ENCODE results near the gene TLR9.

TLR9 gene

DNA sequence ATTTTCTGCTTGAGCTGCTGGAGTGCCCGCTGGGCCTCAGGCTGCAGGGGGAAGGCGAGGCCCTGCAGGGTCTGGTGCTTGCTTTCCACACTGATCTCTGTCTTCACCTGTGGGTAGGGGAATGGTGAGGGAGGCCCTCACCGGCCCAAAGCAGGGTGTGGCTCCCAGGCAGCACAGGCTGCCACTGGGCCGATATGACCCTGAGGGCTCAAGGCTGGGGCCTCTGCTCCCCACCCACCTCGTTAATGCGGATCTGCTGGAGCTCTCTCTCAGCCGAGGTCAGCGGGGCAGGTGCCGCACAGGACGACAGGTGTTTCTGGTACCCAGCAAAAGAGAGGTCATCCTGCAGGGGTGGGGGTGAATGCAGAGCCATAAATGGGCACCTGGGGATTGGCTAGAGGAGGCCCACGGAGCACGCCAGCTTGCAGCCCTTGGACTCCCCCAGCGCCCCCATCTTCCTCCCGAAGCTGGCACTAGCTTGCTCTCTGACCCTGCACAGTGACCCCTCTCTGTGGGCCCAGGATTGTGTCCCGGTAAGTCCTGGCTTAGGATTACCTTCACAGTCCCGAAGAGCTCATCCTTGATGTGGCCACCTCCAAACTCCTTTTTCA lies 5.5 kb upstream of the TLR9 start:
- no peak for FAIRE-seq

DNA sequence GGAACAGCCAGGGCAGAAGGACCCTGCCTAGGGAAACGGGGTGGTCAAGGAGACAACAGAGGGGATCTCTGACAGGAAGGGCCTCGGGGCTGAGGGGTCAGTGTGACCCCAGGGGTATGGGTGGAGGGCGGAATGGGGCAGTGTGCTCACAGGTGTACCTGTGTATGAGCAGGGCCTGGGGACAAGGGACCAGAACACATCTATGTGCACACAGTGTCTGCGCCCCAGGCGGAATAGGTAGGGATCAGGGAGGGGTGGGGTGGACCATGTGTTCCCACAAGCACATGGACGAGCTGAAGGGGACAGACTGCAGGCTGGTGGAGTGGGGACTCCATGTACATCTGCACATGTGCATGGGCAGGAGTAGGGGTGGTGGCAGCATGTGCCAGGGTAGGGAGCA lies 5.0 kb upstream of the TLR9 start:
- no peak for FAIRE-seq

DNA sequence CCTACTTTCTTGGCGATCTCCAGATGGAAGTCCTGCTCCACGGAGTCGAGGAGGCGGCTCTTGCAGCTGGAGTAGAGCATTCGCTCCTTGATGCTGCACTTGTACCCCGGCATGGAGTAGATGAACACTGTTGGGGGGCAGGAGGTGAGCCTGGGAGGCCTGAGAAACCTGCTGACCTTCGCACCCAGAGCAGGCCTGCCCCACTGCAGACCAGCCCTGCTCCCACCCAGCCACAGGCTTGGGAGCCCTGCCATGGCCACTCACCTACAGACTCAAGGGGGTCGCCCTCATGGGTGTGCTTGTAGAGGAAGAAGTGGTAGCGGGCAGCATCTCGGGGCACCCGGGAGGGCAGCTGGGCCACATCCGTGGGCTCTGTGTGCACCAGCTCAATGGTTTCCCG lies 4.2 kb upstream of the TLR9 start:
- FAIRE-seq: no peak

DNA sequence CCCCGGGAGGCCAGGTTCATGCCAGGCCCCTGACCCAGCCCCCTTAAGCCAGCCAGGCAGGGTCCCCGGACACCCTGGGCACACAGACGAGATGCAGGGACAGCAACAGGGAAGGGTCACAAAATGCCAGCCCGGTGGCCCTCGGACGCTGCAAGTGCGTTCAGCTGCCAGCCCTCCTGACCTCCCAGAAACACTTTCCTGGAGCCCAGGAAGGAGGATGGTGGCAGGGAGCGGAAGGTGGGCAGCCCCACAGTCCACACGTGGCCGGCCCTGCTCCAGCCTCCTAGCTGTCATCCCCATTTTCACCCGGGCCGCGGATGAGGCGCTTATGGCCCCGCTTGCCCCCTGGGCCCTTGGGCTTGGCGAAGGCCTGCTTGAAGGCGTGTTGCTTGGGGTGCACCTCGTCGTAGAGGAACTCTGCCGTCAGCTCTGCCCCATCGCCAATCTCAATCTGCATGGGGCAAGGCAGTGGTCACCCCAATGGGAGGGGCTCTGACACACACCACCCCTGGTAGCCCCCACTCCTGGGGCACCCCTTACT lies 3.4 kb upstream of the TLR9 start:
- FAIRE-seq: no peak

DNA sequence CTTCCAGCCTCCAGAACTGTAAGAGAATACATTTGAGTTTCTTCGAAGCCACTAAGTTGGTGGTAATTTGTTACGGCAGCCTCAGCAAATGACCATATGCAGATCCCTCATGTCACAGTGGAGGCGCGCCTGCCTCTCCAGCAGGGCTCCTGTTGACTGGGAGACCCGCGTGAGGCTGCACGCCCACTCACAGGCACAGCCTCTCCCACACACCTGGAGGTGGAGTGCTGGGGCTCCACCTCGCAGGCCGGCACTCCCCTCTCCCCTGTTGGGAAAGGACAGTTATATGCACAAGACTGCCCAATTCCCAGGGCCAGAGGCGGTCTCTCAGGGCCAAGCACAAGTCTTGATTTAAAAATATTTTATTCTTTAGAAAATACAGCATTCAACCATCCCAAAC lies 2.8 kb upstream of the TLR9 start:
- no peak for FAIRE-seq

DNA sequence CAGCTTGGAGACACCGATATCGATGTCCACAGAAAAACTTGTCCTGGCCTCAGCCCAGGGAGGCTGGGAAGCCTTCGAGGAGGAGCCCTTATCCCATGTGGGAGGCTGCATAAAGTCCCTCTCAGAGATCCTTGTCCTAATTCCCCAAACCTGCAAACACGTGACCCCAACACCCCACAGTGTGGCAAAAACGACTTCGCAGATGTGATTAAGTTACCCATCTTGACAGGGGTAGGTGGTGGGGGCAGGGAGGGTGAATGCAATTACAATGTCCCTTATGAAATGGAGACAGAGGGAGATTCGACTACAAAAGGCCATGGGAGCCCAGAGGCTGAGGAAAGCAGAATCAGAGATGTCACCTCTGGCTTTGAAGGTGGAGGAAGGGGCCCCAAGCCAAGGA lies 2.3 kb upstream of the TLR9 start:
- no peak for FAIRE-seq

DNA sequence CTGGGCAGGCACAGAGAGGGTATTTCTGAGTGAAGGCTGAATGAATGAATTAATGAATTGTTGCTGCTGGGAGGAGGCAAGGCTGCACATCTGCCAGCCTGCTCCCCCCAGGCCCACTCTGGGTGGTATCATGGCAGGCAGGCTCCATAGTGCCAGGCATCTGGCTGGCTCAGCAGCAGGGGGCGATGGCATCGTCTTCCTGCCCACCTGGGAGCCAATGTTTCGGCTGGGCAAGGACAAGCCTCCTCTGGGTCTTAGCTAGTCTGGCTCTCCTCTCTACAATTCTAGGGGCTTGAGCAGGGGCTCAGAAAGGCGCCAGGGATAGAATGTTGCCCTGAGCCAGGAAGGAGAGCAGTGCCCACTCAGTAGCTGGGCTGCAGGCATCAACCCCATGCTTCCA lies 1.7 kb upstream of the TLR9 start:
- FAIRE-seq: no peak

DNA sequence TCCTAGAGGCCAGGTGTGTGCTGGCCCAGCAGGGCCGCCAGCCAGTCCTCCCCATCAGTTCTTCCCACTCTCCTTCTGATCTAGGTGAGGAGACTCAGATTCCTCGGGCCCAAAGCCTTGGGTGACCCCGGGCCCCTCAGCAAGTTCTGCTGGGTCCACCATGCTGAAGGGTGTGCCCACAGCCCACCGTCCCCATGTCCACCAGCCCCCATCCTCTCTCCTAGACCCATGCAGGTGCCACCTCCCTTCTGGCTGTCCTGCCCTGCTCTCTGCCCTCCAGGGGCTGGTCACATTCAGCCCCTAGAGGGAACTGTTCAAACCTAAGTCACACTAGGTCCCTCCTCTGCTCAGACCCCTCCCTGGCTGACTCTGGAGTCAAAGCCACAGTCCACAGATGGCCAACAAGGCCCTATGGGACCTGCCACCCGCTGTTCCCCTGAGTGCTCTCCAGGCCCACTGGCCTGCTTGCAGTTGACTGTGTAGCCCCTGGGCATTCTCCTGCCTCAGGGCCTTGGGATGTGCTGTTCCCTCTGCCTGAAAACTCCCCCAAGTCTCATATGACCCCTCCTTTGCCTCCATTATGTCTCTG lies 878 bp upstream of the TLR9 start:
- FAIRE-seq: no peak

DNA sequence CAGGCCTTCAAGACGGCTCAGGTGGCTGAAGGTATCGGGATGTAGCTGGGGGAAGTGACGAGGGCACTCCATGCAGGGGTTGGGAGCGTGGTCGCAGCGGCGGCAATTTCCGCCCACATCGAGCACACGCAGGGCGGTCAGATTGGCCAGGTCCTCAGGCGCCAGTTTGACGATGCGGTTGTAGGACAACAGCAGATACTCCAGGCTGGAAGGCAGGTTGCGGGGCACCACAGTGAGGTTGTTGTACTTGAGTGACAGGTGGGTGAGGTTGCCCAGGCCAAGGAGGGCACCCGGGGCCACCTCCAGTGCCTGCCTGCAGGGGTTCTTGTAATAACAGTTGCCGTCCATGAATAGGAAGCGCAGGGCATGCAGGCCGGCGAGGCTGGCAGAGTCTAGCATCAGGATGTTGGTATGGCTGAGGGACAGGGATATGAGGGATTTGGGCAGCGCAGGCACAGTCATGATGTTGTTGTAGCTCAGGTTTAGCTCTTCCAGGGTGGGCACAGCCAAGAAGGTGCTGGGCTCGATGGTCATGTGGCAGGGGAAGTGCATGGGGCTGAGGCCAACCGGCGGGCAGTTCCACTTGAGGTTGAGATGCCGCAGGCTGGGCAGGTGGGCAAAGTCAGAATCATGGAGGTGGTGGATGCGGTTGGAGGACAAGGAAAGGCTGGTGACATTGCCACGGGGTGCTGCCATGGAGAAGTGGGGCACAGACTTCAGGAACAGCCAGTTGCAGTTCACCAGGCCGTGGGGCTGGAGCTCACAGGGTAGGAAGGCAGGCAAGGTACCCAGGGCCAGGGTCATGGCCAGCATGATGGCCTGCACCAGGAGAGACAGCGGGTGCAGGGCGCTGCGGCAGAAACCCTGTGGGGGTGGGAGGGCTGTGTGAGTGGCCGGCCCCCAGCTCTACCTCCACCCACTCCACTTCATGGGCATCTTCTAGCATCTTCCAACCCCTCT lies 1.7 kb downstream of the TLR9 start:
- FAIRE-seq: no peak

DNA sequence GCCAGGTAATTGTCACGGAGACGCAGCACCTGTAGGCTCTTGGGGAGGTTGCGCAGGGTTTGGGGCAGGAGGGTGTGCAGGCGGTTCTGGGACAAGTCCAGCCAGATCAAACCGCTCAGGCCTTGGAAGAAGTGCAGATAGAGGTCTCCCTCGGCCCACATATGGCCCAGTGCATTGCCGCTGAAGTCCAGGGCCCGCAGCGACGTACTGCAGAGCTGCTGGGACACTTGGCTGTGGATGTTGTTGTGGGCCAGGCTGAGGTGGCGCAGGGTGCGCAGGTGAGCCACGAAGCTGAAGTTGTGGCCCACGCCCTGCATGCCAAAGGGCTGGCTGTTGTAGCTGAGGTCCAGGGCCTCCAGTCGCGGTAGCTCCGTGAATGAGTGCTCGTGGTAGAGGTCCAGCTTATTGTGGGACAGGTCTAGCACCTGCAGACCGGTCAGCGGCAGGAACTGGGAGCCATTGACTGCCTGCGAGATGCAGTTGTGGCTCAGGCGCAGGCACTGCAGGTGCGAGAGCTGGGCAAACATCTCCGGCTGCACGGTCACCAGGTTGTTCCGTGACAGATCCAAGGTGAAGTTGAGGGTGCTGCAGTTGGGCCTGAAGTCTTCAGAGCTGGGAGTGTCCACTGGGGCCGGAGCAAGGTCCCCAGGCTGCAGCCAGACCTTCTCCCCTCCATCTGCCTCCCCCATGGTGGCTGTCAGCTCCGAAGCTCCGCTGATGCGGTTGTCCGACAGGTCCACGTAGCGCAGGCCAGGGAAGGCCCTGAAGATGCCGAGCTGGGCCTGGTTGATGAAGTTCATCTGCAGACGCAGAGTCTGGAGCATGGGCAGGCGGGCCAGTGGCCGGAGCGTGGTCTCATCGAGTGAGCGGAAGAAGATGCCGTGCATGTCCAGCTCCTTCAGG lies 2.9 kb downstream of the TLR9 start:
- FAIRE-seq: no peak

DNA sequence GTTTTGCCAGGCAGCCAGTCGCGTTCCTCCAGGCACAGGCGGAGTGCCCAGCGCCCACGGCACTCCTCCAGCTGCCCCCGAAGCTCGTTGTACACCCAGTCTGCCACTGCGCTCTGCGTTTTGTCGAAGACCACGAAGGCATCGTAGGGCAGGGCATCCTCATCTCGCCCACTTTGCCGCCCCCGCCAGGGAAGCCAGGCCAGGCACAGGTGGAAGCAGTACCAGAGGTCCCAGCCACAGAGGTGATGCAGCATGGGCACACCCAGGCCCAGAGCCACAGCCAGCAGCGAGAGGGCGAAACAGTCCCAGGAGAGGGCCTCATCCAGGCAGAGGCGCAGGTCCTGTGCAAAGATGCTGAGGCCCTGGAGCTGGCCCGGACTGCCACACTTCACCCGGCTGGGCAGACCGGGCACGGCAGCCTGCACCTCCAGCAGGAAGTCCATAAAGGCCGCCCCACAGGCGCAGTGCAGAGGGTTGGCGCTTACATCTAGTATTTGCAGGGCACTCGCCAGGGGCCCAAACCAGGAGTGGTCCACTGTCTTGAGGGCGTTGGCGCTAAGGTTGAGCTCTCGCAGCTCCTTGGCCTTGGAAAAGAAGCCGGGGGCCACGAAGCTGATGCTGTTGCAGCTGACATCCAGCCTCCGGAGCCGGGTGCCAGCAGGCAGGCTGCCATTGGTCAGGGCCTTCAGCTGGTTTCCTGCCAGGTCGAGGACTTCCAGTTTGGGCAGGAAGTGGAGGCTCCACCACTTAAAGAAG lies 3.7 kb downstream of the TLR9 start:
- no peak for FAIRE-seq

DNA sequence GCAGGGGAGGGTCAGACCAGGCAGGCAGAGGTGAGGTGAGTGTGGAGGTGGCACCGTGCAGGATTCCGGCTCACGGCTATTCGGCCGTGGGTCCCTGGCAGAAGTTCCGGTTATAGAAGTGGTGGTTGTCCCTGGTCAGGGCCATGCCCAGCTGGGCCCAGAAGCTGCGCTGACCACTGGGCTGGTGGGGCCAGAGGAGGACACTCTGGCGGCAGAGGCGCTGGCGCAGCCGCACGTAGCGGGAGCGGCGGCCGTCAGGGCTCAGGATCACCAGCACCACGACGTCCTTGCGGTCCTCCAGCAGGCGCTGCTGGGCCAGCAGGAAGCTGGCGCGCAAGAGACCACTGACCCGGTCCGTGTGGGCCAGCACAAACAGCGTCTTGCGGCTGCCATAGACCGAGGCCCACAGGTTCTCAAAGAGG lies 4.3 kb downstream of the TLR9 start:
- no peak for FAIRE-seq

DNA sequence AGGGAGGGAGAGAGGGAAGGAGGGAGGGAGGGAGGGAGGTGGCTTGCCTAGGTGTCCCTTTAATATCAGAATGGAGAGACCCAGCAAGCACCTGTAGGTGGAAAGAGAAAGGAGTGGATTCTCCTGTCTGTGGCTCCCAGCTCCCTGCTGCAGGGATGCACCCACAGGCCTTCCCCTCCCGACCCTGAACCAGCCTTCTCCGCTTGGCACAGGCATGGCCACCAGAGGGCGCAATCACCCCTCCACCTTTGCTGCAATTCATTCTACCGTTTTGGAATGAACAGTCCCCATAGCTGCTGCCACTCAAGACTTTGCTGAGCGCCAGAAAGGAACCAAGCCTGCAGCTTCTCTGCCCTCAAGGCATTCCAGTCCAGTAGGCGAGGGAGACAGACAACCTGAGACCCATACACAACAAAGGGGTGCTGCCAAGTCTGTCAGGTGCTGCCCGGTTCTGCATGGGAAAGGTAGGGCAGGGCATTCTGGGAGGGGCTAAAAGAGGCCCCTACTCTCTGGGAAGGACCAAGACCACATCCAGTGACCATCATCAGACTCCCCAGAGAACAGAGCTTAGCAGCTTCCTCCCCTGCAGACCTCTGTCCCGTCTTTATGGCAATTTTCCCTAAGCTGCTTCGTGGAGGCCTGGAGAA lies 4.9 kb downstream of the TLR9 start:
- FAIRE-seq: no peak

DNA sequence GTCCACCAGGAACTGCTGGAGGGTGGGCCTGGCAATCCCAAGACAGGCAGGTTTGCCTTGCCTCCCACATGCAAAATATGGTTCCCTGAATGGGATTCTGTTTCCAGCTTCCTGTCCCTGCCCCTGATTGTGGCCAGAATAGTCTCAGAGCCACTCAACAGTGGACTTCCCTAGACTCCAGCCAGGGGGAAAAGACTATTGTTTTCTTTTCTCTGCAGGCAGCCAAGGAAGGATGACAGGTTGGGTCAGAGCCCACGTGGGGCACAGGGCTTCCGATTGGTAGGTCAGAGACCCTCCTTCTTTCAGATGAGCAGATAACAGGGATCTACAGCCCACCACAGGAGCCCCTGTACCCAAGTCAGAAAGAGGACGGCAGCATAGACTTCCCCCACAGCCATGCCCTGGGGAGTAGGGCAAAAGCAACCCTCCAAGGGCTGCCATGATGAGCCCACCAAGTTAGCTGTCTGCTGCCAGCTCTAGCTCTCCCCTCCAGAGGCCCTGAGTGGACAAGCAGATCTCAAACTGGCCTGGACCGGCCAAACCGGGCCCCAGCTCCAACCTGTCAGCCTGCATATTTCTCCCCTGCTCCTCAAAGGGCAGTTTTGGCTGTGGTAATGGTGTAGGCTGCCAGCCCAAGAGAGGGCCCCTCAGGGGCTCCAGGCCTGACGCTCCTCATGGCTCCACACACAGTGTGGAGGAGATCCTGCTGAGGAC lies 6.4 kb downstream of the TLR9 start:
- FAIRE-seq: no peak

DNA sequence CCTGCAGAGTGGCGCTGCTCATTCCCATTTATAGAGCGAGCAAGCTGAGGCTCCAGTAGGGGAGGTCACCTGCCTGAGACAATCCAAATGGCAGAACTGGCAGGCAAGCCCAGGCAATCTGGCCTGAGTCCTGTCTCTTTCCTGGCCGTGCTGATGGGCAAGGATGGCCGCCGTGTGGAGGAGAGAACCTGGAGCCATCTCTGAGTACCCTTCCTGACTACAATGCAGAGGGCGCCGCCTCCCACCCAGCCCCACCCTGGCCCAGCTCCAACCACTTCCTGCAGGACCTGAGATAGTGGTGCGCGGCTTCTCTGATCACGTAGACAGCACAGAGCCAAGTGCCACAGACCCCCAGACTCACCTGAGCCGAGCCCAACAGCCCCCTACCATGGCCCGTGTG lies 7.0 kb downstream of the TLR9 start:
- FAIRE-seq: no peak

DNA sequence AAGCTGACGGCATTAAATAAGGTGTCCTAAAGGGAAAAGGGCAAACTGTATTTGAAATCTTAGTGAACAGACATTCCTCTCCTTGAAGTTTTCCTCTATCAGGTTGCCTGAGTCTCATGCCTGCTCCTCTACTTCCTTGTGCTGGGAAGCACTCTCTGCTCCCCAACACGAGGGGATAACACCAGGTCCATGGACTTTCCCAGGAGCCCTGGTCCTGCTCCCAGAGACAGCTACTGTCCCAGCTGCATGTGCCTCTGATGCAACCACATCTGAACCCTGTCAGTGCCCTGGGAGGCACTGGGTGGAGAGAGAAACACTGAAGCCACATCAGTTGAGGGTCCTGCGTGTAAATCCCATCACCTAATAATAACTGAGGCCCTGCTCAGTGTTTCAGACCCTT lies 7.4 kb downstream of the TLR9 start:
- FAIRE-seq: no peak

DNA sequence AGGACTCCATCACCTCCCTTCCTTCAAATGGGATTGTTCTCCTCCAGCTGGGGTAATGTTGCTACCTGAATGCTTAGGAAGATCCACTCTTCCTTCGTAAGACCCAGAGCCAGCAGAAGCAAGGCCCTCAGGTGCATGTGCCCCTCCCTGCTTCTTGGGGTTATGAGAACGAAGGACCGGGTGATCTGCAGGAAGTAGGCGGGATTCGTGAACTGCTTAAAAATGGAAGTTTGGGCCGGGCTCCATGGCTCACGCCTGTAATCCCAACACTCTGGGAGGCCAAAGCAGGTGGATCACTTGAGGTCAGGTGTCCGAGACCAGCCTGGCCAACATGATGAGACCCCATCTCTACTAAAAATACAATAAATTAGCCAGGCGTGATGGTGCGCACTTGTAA lies 8.0 kb downstream of the TLR9 start:
- FAIRE-seq: no peak

DNA sequence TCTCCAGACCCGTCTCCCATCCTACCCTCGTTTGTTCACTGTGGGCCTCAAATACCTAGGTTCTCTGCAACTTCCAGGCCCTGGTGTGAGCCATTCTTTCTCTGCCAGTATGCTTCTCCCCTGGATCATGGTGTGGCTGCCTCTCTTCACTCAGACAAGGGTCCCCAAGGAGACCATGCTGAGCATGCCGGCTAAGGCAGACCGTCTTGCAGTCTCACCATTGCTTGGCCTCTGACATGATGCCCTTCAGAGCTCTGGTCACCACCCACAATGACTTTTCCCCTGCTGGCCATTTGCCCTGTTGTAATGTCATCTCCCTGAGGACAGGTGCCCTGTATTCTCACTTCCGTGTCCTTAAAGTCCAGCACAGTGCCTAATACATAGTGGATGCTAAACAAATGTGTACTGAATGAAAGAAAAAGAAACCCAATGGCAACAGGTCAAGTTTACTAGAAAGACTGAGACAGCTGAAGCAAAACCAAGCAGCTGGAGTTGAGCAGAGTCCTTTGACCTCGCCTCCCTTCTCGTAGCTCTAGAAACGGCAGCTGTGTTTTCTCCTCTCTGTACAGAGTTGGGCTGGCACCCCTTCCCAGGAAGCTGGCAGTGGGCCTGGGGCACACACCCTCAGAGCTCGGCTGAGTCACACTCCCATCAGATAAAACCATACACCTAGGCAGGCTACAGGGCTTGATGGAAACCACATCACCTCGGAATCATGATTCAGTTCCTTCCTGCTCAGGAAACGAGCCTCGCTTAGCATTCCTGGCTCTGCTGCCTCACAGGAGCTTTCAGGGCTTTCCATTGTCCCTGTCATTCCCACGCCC lies 8.6 kb downstream of the TLR9 start:
- FAIRE-seq: no peak

DNA sequence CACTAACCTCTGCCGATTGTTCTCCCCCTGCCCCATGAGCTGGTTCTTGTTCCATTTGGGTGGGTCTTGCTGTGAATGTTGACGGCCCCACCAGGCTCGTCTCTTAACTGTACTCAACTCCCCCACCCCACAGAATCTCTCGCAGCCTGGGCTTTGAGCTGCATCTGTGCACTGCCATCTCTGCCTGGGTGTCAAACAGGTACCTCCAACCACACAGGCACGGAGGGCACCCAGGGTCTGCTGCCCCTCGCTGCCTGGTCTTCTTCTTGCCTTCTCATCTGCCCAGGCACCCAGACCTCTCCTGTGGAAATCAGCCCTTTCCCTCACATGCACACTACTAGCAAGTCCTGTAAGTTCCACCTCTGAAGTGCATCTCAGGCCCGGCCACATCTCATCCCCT lies 10.1 kb downstream of the TLR9 start:
- FAIRE-seq: no peak

DNA sequence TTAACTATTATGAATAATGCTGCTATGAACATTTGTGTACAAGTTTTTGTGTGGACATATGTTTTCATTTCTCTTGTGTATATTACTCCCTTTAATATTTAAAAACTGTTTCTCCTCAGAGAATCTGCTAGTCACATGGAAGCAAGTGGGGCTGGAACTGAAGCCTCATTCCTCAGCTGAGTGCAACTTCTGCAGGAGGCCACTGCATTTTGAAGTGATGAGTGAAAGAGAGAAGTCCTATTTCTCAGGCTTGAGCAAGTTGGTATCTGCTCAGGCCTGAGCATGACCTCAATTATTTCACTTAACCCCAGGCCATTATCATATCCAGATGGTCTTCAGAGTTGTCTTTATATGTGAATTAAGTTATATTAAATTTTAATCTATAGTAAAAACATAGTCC lies 11.5 kb downstream of the TLR9 start:
- FAIRE-seq: no peak
